IMR-90 (cell line): ENCODE data around the gene PRPF6. TPM values are rescaled to one million over a fixed set of nuclear protein-coding genes. Genes with fewer than 3 reads are reported as not detected.

Experiments
- ATAC-seq: fragments of 200-7000 bp; cut with Tn5 transposase; 2 replicates; pipeline ENCODE4 v1.9.1; 2020; ENCODE audit warnings: low read depth, mild to moderate bottlenecking, moderate library complexity
- BruUV-seq: library from RNA; stranded (reverse); fragments of 400-500 nt; replicated peaks from 2 replicates; lab custom pipeline; 2021; lab: Mats Ljungman, UMichigan
- CTCF ChIA-PET: fragments of 300-600 bp; formaldehyde crosslinking; extraction: SDS; loops from one replicate; lab custom pipeline; 2021; ENCODE audit warnings: antibody characterized with exemption; lab: Yijun Ruan, JAX
- POLR2A ChIA-PET: fragments of 300-600 bp; sonication (Branson Sonifier 250); formaldehyde crosslinking; loops from one replicate; lab custom pipeline; 2022; ENCODE audit warnings: antibody characterized with exemption; ENCODE audit not compliant: unreplicated experiment; lab: Charles Lee
- DNase-seq: peaks from one replicate; pipeline ENCODE4 v3.0.0; 2013
- H2AFZ ChIP-seq: replicated peaks from 2 replicates; pipeline ENCODE3; 2013; ENCODE audit warnings: low read length, mild to moderate bottlenecking; ENCODE audit not compliant: poor library complexity
- H2AK5ac ChIP-seq: 2 replicates; pipeline ENCODE4 v1.6.1; 2013; ENCODE audit warnings: low read depth, low read length, inconsistent platforms
- H2AK9ac ChIP-seq: replicated peaks from 2 replicates; pipeline ENCODE3; 2013; ENCODE audit warnings: mild to moderate bottlenecking, low read depth, low read length, moderate library complexity; ENCODE audit not compliant: poor library complexity
- H2BK120ac ChIP-seq: 2 replicates; pipeline ENCODE4 v1.6.1; 2013; ENCODE audit warnings: low read depth, low read length, inconsistent platforms
- H2BK15ac ChIP-seq: 3 replicates; pipeline ENCODE4 v1.6.1; 2013; ENCODE audit warnings: low read depth, low read length, inconsistent platforms
- H2BK20ac ChIP-seq: 2 replicates; pipeline ENCODE4 v1.6.1; 2013; ENCODE audit warnings: low read depth, mild to moderate bottlenecking, inconsistent platforms, low read length, moderate library complexity
- H2BK5ac ChIP-seq: 2 replicates; pipeline ENCODE4 v1.6.1; 2013; ENCODE audit warnings: mild to moderate bottlenecking, low read depth, low read length, inconsistent platforms; ENCODE audit not compliant: poor library complexity, severe bottlenecking
- H3K14ac ChIP-seq: replicated peaks from 2 replicates; pipeline ENCODE4 v1.6.1; 2013; ENCODE audit warnings: low read depth, low read length, inconsistent platforms
- H3K18ac ChIP-seq: 2 replicates; pipeline ENCODE4 v1.6.1; 2013; ENCODE audit warnings: low read depth, low read length, control low read depth
- H3K23ac ChIP-seq: 2 replicates; pipeline ENCODE4 v1.6.1; 2013; ENCODE audit warnings: low read depth, low read length, inconsistent platforms
- H3K27ac ChIP-seq: 2 replicates; pipeline ENCODE4 v1.5.1; 2013; ENCODE audit warnings: mild to moderate bottlenecking, control low read depth, low read length; ENCODE audit not compliant: insufficient read depth
- H3K27me3 ChIP-seq: 2 replicates; pipeline ENCODE4 v1.6.1; 2013; ENCODE audit warnings: low read length; ENCODE audit not compliant: control insufficient read depth, insufficient read depth
- H3K36me3 ChIP-seq: 2 replicates; pipeline ENCODE4 v1.6.1; 2013; ENCODE audit warnings: low read length, mixed read lengths; ENCODE audit not compliant: control insufficient read depth, insufficient read depth
- H3K4ac ChIP-seq: 2 replicates; pipeline ENCODE4 v1.6.1; 2013; ENCODE audit warnings: low read depth, low read length, inconsistent platforms
- H3K4me1 ChIP-seq: 2 replicates; pipeline ENCODE4 v1.6.1; 2013; ENCODE audit warnings: low read length, mixed read lengths; ENCODE audit not compliant: control insufficient read depth, insufficient read depth
- H3K4me2 ChIP-seq: 2 replicates; pipeline ENCODE4 v1.6.1; 2013; ENCODE audit warnings: low read depth, mild to moderate bottlenecking, control low read depth, low read length, moderate library complexity
- H3K4me3 ChIP-seq: 2 replicates; pipeline ENCODE4 v1.5.1; 2013; ENCODE audit warnings: low read depth, mild to moderate bottlenecking, control low read depth, low read length, moderate library complexity; ENCODE audit not compliant: insufficient read depth
- H3K56ac ChIP-seq: 2 replicates; pipeline ENCODE4 v1.6.1; 2013; ENCODE audit warnings: low read length, inconsistent platforms; ENCODE audit not compliant: insufficient read depth; ENCODE audit errors: extremely low read depth
- H3K79me1 ChIP-seq, 2 experiments: 2 replicates each; pipeline ENCODE4 v1.6.1; 2013; ENCODE audit warnings: low read length in 2 of 2, inconsistent platforms in 1 of 2, low read depth in 1 of 2
- H3K9ac ChIP-seq: 2 replicates; pipeline ENCODE4 v1.6.1; 2013; ENCODE audit warnings: low read depth, low read length, control low read depth
- H3K9me1 ChIP-seq: 2 replicates; pipeline ENCODE4 v1.6.1; 2013; ENCODE audit warnings: low read length, inconsistent platforms; ENCODE audit not compliant: insufficient read depth
- H3K9me3 ChIP-seq: 2 replicates; pipeline ENCODE4 v1.6.1; 2013; ENCODE audit warnings: low read length; ENCODE audit not compliant: control insufficient read depth, insufficient read depth
- H4K20me1 ChIP-seq: 2 replicates; pipeline ENCODE4 v1.6.1; 2013; ENCODE audit warnings: low read length, inconsistent platforms; ENCODE audit not compliant: insufficient read depth
- H4K5ac ChIP-seq: 2 replicates; pipeline ENCODE4 v1.6.1; 2013; ENCODE audit warnings: mild to moderate bottlenecking, low read depth, low read length, control low read depth
- H4K8ac ChIP-seq, 2 experiments: 2 replicates each; pipeline ENCODE4 v1.6.1; 2013; ENCODE audit warnings: low read depth in 2 of 2, low read length in 2 of 2, control low read depth in 1 of 2, inconsistent platforms in 1 of 2
- H4K91ac ChIP-seq: 2 replicates; pipeline ENCODE4 v1.6.1; 2013; ENCODE audit warnings: low read depth, low read length, inconsistent platforms; ENCODE audit not compliant: insufficient read depth
- BHLHE40 ChIP-seq: fragments of 150-350 bp; IDR thresholded peaks from 2 replicates; pipeline ENCODE4 v1.6.1; 2016; ENCODE audit warnings: mild to moderate bottlenecking, low read depth, low read length
- CEBPB ChIP-seq: IDR thresholded peaks from 2 replicates; pipeline ENCODE4 v1.6.1; 2012; ENCODE audit warnings: low read depth, low read length, improper control_type of control experiment
- CHD1 ChIP-seq: IDR thresholded peaks from 2 replicates; pipeline ENCODE4 v1.6.1; 2012; ENCODE audit warnings: low read depth, low read length, improper control_type of control experiment
- MAFK ChIP-seq: IDR thresholded peaks from 2 replicates; pipeline ENCODE4 v1.6.1; 2012; ENCODE audit warnings: low read depth, low read length, improper control_type of control experiment
- MAZ ChIP-seq: IDR thresholded peaks from 2 replicates; pipeline ENCODE4 v1.6.1; 2012; ENCODE audit warnings: low read depth, mild to moderate bottlenecking, low read length, improper control_type of control experiment, moderate library complexity, borderline replicate concordance
- MXI1 ChIP-seq: IDR thresholded peaks from 2 replicates; pipeline ENCODE4 v1.6.1; 2012; ENCODE audit warnings: low read depth, mild to moderate bottlenecking, low read length, moderate library complexity, borderline replicate concordance
- NFE2L2 ChIP-seq: fragments of 150-350 bp; IDR thresholded peaks from 2 replicates; pipeline ENCODE4 v1.6.1; 2016; ENCODE audit warnings: low read depth, mild to moderate bottlenecking, low read length
- POLR2A ChIP-seq: IDR thresholded peaks from 2 replicates; pipeline ENCODE4 v1.6.1; 2012; ENCODE audit warnings: mild to moderate bottlenecking, low read depth, low read length
- RAD21 ChIP-seq: IDR thresholded peaks from 2 replicates; pipeline ENCODE4 v1.6.1; 2012; ENCODE audit warnings: low read length, improper control_type of control experiment
- RCOR1 ChIP-seq: IDR thresholded peaks from 2 replicates; pipeline ENCODE4 v1.6.1; 2012; ENCODE audit warnings: mild to moderate bottlenecking, low read length, improper control_type of control experiment; ENCODE audit not compliant: insufficient replicate concordance
- RFX5 ChIP-seq: IDR thresholded peaks from 2 replicates; pipeline ENCODE4 v1.8.0; 2012; ENCODE audit warnings: low read depth, mild to moderate bottlenecking, low read length, moderate library complexity
- SMC3 ChIP-seq: fragments of 150-350 bp; IDR thresholded peaks from 2 replicates; pipeline ENCODE4 v1.6.1; 2016; ENCODE audit warnings: low read depth, mild to moderate bottlenecking, antibody characterized with exemption, low read length, moderate library complexity
- WGBS, 2 experiments: methylation state at CpG; one replicate each; pipeline versions ENCODE4 v1.1.5 to v1.1.7; 2013; ENCODE audit warnings: missing lambda C conversion rate in 2 of 2; ENCODE audit not compliant: insufficient read length in 1 of 2; ENCODE audit errors: extremely low coverage in 2 of 2; 5-methylcytosine and 5-hydroxymethylcytosine counted together
- dilution Hi-C: fragments of 300-500 bp; cut with HindIII; formaldehyde crosslinking; loops from one replicate; pipeline ENCODE4 v1.14.3; 2018; ENCODE audit warnings: low sequenced_read_pairs; ENCODE audit not compliant: unreplicated experiment
- in situ Hi-C: fragments of 300-500 bp; cut with MboI; formaldehyde crosslinking; loops from 3 replicates; pipeline ENCODE4 v1.14.3; 2019; ENCODE audit warnings: low sequenced_read_pairs, inconsistent platforms, mixed read lengths
- intact Hi-C: fragments of 100-400 bp; cut with micrococcal nuclease; formaldehyde crosslinking; loops from 2 replicates; pipeline ENCODE4 v1.10.0; 2022
- polyA plus RNA-seq, 3 experiments: library from polyadenylated mRNA; depleted of rRNA; stranded (reverse); fragments of >200 nt; gene quantifications; 2 replicates each; pipeline ENCODE4 v1.2.3, GENCODE V29; 2012; ENCODE audit warnings: low replicate concordance in 1 of 3
- total RNA-seq: library from RNA; depleted of rRNA; stranded (reverse); fragments of >200 nt; gene quantifications from 2 replicates; pipeline ENCODE4 v1.2.3, GENCODE V29; 2012
- TF ChIP-seq, protein P1 (sequence below): fragments of 150-350 bp; IDR thresholded peaks from 2 replicates; pipeline ENCODE4 v1.6.1; 2017; ENCODE audit warnings: mild to moderate bottlenecking, antibody characterized with exemption, low read length, low read depth
- TF ChIP-seq, protein P2 (sequence below): fragments of 150-350 bp; IDR thresholded peaks from 2 replicates; pipeline ENCODE4 v1.6.1; 2016; ENCODE audit warnings: low read depth, mild to moderate bottlenecking, low read length, moderate library complexity, borderline replicate concordance

The PRPF6 gene
- total and polyA plus RNA-seq, 2 of the 4 experiments (the other 2 are of a cell fraction): 43.5 to 71.3 TPM

DNA sequence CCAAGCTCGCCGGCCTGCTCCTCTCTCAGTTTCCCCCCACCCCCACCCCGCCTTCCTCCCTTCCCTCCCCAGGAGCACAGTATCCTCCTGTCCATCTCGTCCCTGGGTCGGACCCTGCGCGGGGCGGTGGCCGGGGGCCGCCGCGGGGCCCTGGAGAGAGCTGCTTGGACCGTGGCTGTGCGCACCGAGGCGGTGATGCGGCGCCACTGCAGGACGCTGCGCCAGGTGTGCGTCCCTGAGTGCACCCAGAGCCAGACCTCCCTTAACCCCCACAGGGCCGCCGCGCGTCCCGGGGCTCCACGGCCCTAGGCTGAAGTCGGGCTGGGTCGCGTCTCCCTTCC is 57.3 kb downstream of the PRPF6 start:
- ChIA-PET POLR2A (no interaction called here), CTCF (interaction anchor here (0.8 to 1.9 kb wide), 5 partner anchors 10 to 500 kb away, joined by 3 to 8 read pairs (median 3); partner anchors contain the start of gene PTK6)
- Histone ChIP-seq H3K14ac (no peak overlapping the region), H2BK20ac (no peak overlapping the region), H3K56ac (no peak overlapping the region), H3K4me2 (no peak overlapping the region), H2BK15ac (no peak overlapping the region), H3K18ac (no peak overlapping the region), H3K9me3 (no peaks in the 10 kb centered on the region), H3K9me1 (no peaks in the 10 kb centered on the region), H3K27ac (no peak overlapping the region), H3K79me1 (no peaks in the 10 kb centered on the region), H3K9ac (no peak overlapping the region), H4K91ac (no peak overlapping the region), H2BK120ac (no peak overlapping the region), H4K5ac (no peak overlapping the region), H2BK5ac (no peak overlapping the region), H4K20me1 (peaks cover 5% of the 10 kb centered on the region; the same call in 1 of the 2 replicates), H3K36me3 (peaks cover 5% of the 10 kb centered on the region; the same call in 1 of the 2 replicates), H2AK9ac (peak overlapping the region; percentile 26), H3K4me1 (peaks cover 5% of the 10 kb centered on the region; the same call in 1 of the 2 replicates), H3K4ac (no peak overlapping the region), H2AFZ (peak overlapping the region; percentile 91), H3K23ac (no peak overlapping the region), H3K27me3 (peaks cover 44% of the 10 kb centered on the region), H3K4me3 (no peak overlapping the region), H2AK5ac (no peak overlapping the region), H4K8ac (no peak overlapping the region)
- dilution Hi-C loops (no loop called here), in situ Hi-C loops (no loop called here), intact Hi-C loops (loop anchor here (2.0 kb wide), 1 partner anchor 19 kb away; no protein-coding TSS in a partner anchor)
- 0% methylated on average over 3 of the region's 30 CpGs; no CpG with 5 or more reads in 1 of the 2 experiments for WGBS, 2 experiments
- DNase-seq: no peak
- no TSS peak for BruUV-seq
- no peak for TF ChIP-seq MAFK
- TF ChIP-seq, protein P1, sequence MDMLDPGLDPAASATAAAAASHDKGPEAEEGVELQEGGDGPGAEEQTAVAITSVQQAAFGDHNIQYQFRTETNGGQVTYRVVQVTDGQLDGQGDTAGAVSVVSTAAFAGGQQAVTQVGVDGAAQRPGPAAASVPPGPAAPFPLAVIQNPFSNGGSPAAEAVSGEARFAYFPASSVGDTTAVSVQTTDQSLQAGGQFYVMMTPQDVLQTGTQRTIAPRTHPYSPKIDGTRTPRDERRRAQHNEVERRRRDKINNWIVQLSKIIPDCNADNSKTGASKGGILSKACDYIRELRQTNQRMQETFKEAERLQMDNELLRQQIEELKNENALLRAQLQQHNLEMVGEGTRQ: no peak
- no peak for TF ChIP-seq MXI1
- no peak for TF ChIP-seq POLR2A
- no peak for TF ChIP-seq NFE2L2
- no peak for TF ChIP-seq RAD21
- no peak for TF ChIP-seq RCOR1
- no peak for TF ChIP-seq CEBPB
- no peak for TF ChIP-seq RFX5
- TF ChIP-seq MAZ: no peak
- TF ChIP-seq CHD1: no peak
- no peak for TF ChIP-seq SMC3
- no peak for TF ChIP-seq BHLHE40
- TF ChIP-seq, protein P2, sequence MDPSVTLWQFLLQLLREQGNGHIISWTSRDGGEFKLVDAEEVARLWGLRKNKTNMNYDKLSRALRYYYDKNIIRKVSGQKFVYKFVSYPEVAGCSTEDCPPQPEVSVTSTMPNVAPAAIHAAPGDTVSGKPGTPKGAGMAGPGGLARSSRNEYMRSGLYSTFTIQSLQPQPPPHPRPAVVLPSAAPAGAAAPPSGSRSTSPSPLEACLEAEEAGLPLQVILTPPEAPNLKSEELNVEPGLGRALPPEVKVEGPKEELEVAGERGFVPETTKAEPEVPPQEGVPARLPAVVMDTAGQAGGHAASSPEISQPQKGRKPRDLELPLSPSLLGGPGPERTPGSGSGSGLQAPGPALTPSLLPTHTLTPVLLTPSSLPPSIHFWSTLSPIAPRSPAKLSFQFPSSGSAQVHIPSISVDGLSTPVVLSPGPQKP: no peak
- ATAC-seq: peak; percentile 2; the same call in 1 of the 2 replicates
